ENCODE measurements around the gene EHMT1.

DNA sequence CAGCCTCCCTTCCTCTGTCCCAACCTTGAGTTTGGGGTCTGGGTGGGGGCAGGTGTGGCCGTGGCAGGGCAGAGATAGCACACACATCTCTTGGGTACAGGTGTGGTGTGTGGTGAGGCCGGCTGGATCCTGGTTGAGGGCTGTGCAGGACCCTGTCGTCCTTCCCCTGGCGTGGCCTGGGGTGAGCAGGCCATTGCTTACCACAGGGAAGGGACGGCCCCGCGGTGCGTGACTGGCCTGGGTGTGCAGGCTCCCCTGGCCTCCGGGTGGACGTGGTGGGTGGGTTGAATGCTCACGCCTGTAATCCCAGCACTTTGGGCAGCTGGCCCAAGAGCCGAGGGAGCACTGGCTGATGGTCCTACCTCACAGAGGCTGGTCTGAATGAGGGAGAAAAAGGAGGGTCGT, 12.1 kb upstream of the EHMT1 start:
- TF ChIP-seq BHLHE40 (IDR thresholded peaks at IDR 0.05; ENCODE audit: borderline replicate concordance), result no peak
- TF ChIP-seq FOXK2 (IDR thresholded peaks at IDR 0.05), result no peak

Data from HEK293T (cell line).